Measurements from ENCODE around the gene DENND11.
A peak's percentile ranks its signal among the peaks of the same experiment; 100 is the strongest.

The DENND11 gene

GRCh38 chr7:141668853-141669252 is 33.1 kb downstream of the DENND11 start:
- H3K9me3 ChIP-seq (ENCODE audit: control insufficient read depth in 2 of 2, low read length in 2 of 2): no peaks in the 10 kb centered on the region

GRCh38 chr7:141666071-141666470 is 35.9 kb downstream of the DENND11 start:
- Histone ChIP-seq H3K27ac (ENCODE audit: low read depth in 2 of 2, low read length in 2 of 2) (no peak overlapping the region), H3K36me3 (ENCODE audit: control insufficient read depth in 2 of 2, insufficient read depth in 2 of 2, low read length in 2 of 2) (peaks cover 14 to 30% of the 10 kb centered on the region in 2 donors), H3K4me1 (ENCODE audit: control insufficient read depth in 2 of 2, insufficient read depth in 2 of 2, low read length in 2 of 2) (peaks cover 17 to 25% of the 10 kb centered on the region in 2 donors), H3K27me3 (ENCODE audit: control insufficient read depth in 2 of 2, insufficient read depth in 2 of 2, low read length in 2 of 2) (no peaks in the 10 kb centered on the region), H3K9ac (ENCODE audit: low read depth in 1 of 2, low read length in 2 of 2) (no peak overlapping the region), H3K9me3 (ENCODE audit: control insufficient read depth in 2 of 2, low read length in 2 of 2) (no peaks in the 10 kb centered on the region), H3K4me3 (ENCODE audit: low read length in 2 of 2) (no peak overlapping the region)

More at GRCh38 chr7:141668853-141669252, 33.1 kb downstream of the DENND11 start:
- no peaks in the 10 kb centered on the region for H3K27me3 ChIP-seq (ENCODE audit: control insufficient read depth in 2 of 2, insufficient read depth in 2 of 2, low read length in 2 of 2)
- peaks cover 16 to 28% of the 10 kb centered on the region in 2 donors for H3K36me3 ChIP-seq (ENCODE audit: control insufficient read depth in 2 of 2, insufficient read depth in 2 of 2, low read length in 2 of 2)
- peaks cover 11 to 13% of the 10 kb centered on the region in 2 donors for H3K4me1 ChIP-seq (ENCODE audit: control insufficient read depth in 2 of 2, insufficient read depth in 2 of 2, low read length in 2 of 2)
- H3K4me3 ChIP-seq (ENCODE audit: low read length in 2 of 2): no peak overlapping the region
- H3K27ac ChIP-seq (ENCODE audit: low read depth in 2 of 2, low read length in 2 of 2): no peak overlapping the region
- H3K9ac ChIP-seq (ENCODE audit: low read depth in 1 of 2, low read length in 2 of 2): no peak overlapping the region

GRCh38 chr7:141665208-141666035 is 36.5 kb downstream of the DENND11 start:
- H3K4me3 ChIP-seq (ENCODE audit: low read length in 2 of 2): no peak overlapping the region
- no peaks in the 10 kb centered on the region for H3K27me3 ChIP-seq (ENCODE audit: control insufficient read depth in 2 of 2, insufficient read depth in 2 of 2, low read length in 2 of 2)
- peaks cover 10 to 28% of the 10 kb centered on the region in 2 donors for H3K36me3 ChIP-seq (ENCODE audit: control insufficient read depth in 2 of 2, insufficient read depth in 2 of 2, low read length in 2 of 2)
- H3K27ac ChIP-seq (ENCODE audit: low read depth in 2 of 2, low read length in 2 of 2): peak overlapping the region in 1 of 2 donors; percentile 23
- no peaks in the 10 kb centered on the region for H3K9me3 ChIP-seq (ENCODE audit: control insufficient read depth in 2 of 2, low read length in 2 of 2)
- peaks cover 17 to 25% of the 10 kb centered on the region in 2 donors for H3K4me1 ChIP-seq (ENCODE audit: control insufficient read depth in 2 of 2, insufficient read depth in 2 of 2, low read length in 2 of 2)
- H3K9ac ChIP-seq (ENCODE audit: low read depth in 1 of 2, low read length in 2 of 2): no peak overlapping the region

GRCh38 chr7:141664450-141664849 is 37.5 kb downstream of the DENND11 start:
- Histone ChIP-seq H3K27ac (ENCODE audit: low read depth in 2 of 2, low read length in 2 of 2) (peak overlapping the region; percentile 66 to 69), H3K4me1 (ENCODE audit: control insufficient read depth in 2 of 2, insufficient read depth in 2 of 2, low read length in 2 of 2) (peaks cover 17 to 25% of the 10 kb centered on the region in 2 donors), H3K36me3 (ENCODE audit: control insufficient read depth in 2 of 2, insufficient read depth in 2 of 2, low read length in 2 of 2) (peaks cover 10 to 32% of the 10 kb centered on the region in 2 donors), H3K4me3 (ENCODE audit: low read length in 2 of 2) (peak overlapping the region in 1 of 2 donors; percentile 31), H3K9me3 (ENCODE audit: control insufficient read depth in 2 of 2, low read length in 2 of 2) (no peaks in the 10 kb centered on the region), H3K9ac (ENCODE audit: low read depth in 1 of 2, low read length in 2 of 2) (no peak overlapping the region), H3K27me3 (ENCODE audit: control insufficient read depth in 2 of 2, insufficient read depth in 2 of 2, low read length in 2 of 2) (no peaks in the 10 kb centered on the region)

- no peak overlapping the region for H3K9ac ChIP-seq (ENCODE audit: low read depth in 1 of 2, low read length in 2 of 2)
Observed at GRCh38 chr7:141663081-141663849, 38.7 kb downstream of the DENND11 start.

GRCh38 chr7:141660259-141660658 is 41.7 kb downstream of the DENND11 start:
- peaks cover 17 to 25% of the 10 kb centered on the region in 2 donors for H3K4me1 ChIP-seq (ENCODE audit: control insufficient read depth in 2 of 2, insufficient read depth in 2 of 2, low read length in 2 of 2)
- no peak overlapping the region for H3K27ac ChIP-seq (ENCODE audit: low read depth in 2 of 2, low read length in 2 of 2)
- H3K9me3 ChIP-seq (ENCODE audit: control insufficient read depth in 2 of 2, low read length in 2 of 2): no peaks in the 10 kb centered on the region
- peaks cover 16 to 34% of the 10 kb centered on the region in 2 donors for H3K36me3 ChIP-seq (ENCODE audit: control insufficient read depth in 2 of 2, insufficient read depth in 2 of 2, low read length in 2 of 2)
- H3K9ac ChIP-seq (ENCODE audit: low read depth in 1 of 2, low read length in 2 of 2): no peak overlapping the region
- H3K27me3 ChIP-seq (ENCODE audit: control insufficient read depth in 2 of 2, insufficient read depth in 2 of 2, low read length in 2 of 2): no peaks in the 10 kb centered on the region
- no peak overlapping the region for H3K4me3 ChIP-seq (ENCODE audit: low read length in 2 of 2)

More at GRCh38 chr7:141663081-141663849, 38.7 kb downstream of the DENND11 start:
- H3K36me3 ChIP-seq (ENCODE audit: control insufficient read depth in 2 of 2, insufficient read depth in 2 of 2, low read length in 2 of 2): peaks cover 15 to 38% of the 10 kb centered on the region in 2 donors
- peaks cover 17 to 25% of the 10 kb centered on the region in 2 donors for H3K4me1 ChIP-seq (ENCODE audit: control insufficient read depth in 2 of 2, insufficient read depth in 2 of 2, low read length in 2 of 2)
- peak overlapping the region; percentile 66 to 69 for H3K27ac ChIP-seq (ENCODE audit: low read depth in 2 of 2, low read length in 2 of 2)
- H3K4me3 ChIP-seq (ENCODE audit: low read length in 2 of 2): peak overlapping the region in 1 of 2 donors; percentile 31
- H3K9me3 ChIP-seq (ENCODE audit: control insufficient read depth in 2 of 2, low read length in 2 of 2): no peaks in the 10 kb centered on the region
- no peaks in the 10 kb centered on the region for H3K27me3 ChIP-seq (ENCODE audit: control insufficient read depth in 2 of 2, insufficient read depth in 2 of 2, low read length in 2 of 2)

- Histone ChIP-seq H3K27me3 (ENCODE audit: control insufficient read depth in 2 of 2, insufficient read depth in 2 of 2, low read length in 2 of 2) (no peaks in the 10 kb centered on the region), H3K9me3 (ENCODE audit: control insufficient read depth in 2 of 2, low read length in 2 of 2) (no peaks in the 10 kb centered on the region), H3K4me3 (ENCODE audit: low read length in 2 of 2) (no peak overlapping the region), H3K9ac (ENCODE audit: low read depth in 1 of 2, low read length in 2 of 2) (no peak overlapping the region), H3K27ac (ENCODE audit: low read depth in 2 of 2, low read length in 2 of 2) (no peak overlapping the region), H3K36me3 (ENCODE audit: control insufficient read depth in 2 of 2, insufficient read depth in 2 of 2, low read length in 2 of 2) (peaks cover 12 to 31% of the 10 kb centered on the region in 2 donors), H3K4me1 (ENCODE audit: control insufficient read depth in 2 of 2, insufficient read depth in 2 of 2, low read length in 2 of 2) (peaks cover 10 to 23% of the 10 kb centered on the region in 2 donors)
Observed at GRCh38 chr7:141659501-141659900, 42.5 kb downstream of the DENND11 start.

- peaks cover 0 to 3% of the 10 kb centered on the region in 2 donors for H3K4me1 ChIP-seq (ENCODE audit: control insufficient read depth in 2 of 2, insufficient read depth in 2 of 2, low read length in 2 of 2)
- H3K9ac ChIP-seq (ENCODE audit: low read depth in 1 of 2, low read length in 2 of 2): no peak overlapping the region
- peaks cover 13 to 19% of the 10 kb centered on the region in 2 donors for H3K36me3 ChIP-seq (ENCODE audit: control insufficient read depth in 2 of 2, insufficient read depth in 2 of 2, low read length in 2 of 2)
- no peak overlapping the region for H3K27ac ChIP-seq (ENCODE audit: low read depth in 2 of 2, low read length in 2 of 2)
- no peak overlapping the region for H3K4me3 ChIP-seq (ENCODE audit: low read length in 2 of 2)
- no peaks in the 10 kb centered on the region for H3K9me3 ChIP-seq (ENCODE audit: control insufficient read depth in 2 of 2, low read length in 2 of 2)
- H3K27me3 ChIP-seq (ENCODE audit: control insufficient read depth in 2 of 2, insufficient read depth in 2 of 2, low read length in 2 of 2): no peaks in the 10 kb centered on the region
Observed at GRCh38 chr7:141654551-141654950, 47.4 kb downstream of the DENND11 start.

GRCh38 chr7:141652691-141653090 is 49.3 kb downstream of the DENND11 start:
- no peak overlapping the region for H3K4me3 ChIP-seq (ENCODE audit: low read length in 2 of 2)
- H3K27me3 ChIP-seq (ENCODE audit: control insufficient read depth in 2 of 2, insufficient read depth in 2 of 2, low read length in 2 of 2): no peaks in the 10 kb centered on the region
- peaks cover 8 to 14% of the 10 kb centered on the region in 2 donors for H3K36me3 ChIP-seq (ENCODE audit: control insufficient read depth in 2 of 2, insufficient read depth in 2 of 2, low read length in 2 of 2)
- no peak overlapping the region for H3K9ac ChIP-seq (ENCODE audit: low read depth in 1 of 2, low read length in 2 of 2)
- H3K27ac ChIP-seq (ENCODE audit: low read depth in 2 of 2, low read length in 2 of 2): no peak overlapping the region
- H3K9me3 ChIP-seq (ENCODE audit: control insufficient read depth in 2 of 2, low read length in 2 of 2): no peaks in the 10 kb centered on the region
- H3K4me1 ChIP-seq (ENCODE audit: control insufficient read depth in 2 of 2, insufficient read depth in 2 of 2, low read length in 2 of 2): peaks cover 0 to 3% of the 10 kb centered on the region in 2 donors

All from mucosa of rectum (tissue), 2 donors.